Right lobe of liver (tissue), 4 donors: ENCODE data around the gene DLG3.

Source experiments
- CTCF ChIP-seq, 4 donors: fragments of 200-600 bp in 3 of 4; fragments of 450-650 bp in 1 of 4; IDR thresholded peaks; one replicate each; pipeline versions ENCODE4 v1.5.1 to v1.8.0; 2016 to 2022; ENCODE audit warnings: antibody characterized with exemption in 4 of 4, mild to moderate bottlenecking in 2 of 4
- POLR2A ChIP-seq: fragments of 450-650 bp; IDR thresholded peaks from one replicate; pipeline ENCODE4 v1.6.1; 2017; ENCODE audit warnings: antibody characterized with exemption, mild to moderate bottlenecking
- donor health status: DM: no; HTN: no; CAD: no.
- donor health status: DM: no; HTN: no; CAD: no.
- donor health status: DM: no; HTN: yes; CAD: no.

GRCh38 chrX:70468709-70469108 is 24.1 kb downstream of the DLG3 start:
- TF ChIP-seq POLR2A (no peak), CTCF (IDR thresholded peaks at IDR 0.05) (no peak)
